Heart left ventricle (tissue), 13 donors: ENCODE data around the gene METTL18.

ENCODE experiments used
- CTCF ChIP-seq, 12 donors: fragments of 200-600 bp; sonication (generic) in 4 of 12; IDR thresholded peaks; one replicate each; pipeline versions ENCODE4 v1.5.0 to v1.8.0; 2018 to 2022; ENCODE audit warnings: antibody characterized with exemption in 12 of 12, mild to moderate bottlenecking in 5 of 12
- POLR2A ChIP-seq, 2 donors: fragments of 450-650 bp; IDR thresholded peaks; one replicate each; pipeline ENCODE4 v1.6.1; 2017; ENCODE audit warnings: antibody characterized with exemption in 2 of 2, mild to moderate bottlenecking in 2 of 2, moderate library complexity in 2 of 2
- donor health status: ischemic (EF 13 %, LVEDD 7.1; RV severe dilation, severe dysfunction).
- donor health status: DM: no; HTN: yes; CAD: no.
- donor health status: DM: no; HTN: no; CAD: no.
- donor health status: ischemic (EF 25% LVEDD 6.9; RV normal size, moderate dysfunction).
- donor health status: ischemic (EF 25% LVEDD 5.7; RV mildly dilated, moderate dysfunction).
- donor health status: ischemic (EF 35%, LVEDD 5.7; RV mildly dilated, moderate dysfunction).
- donor health status: nonischemic (EF 11% LVEDD 7.7; RV severe dilation, severe dysfunction).
- donor health status: DM: yes; HTN: yes; CAD: no.
- donor health status: PGD.
- donor health status: ischemic (EF 29% LVEDD 5.4; RV normal size, mild dysfunction).
- donor health status: nonischemic (EF 23%, LVEDD 6.1; RV moderate dilation, normal function).

GRCh38 chr1:169750041-169750440, 44.7 kb downstream of the METTL18 start:
- TF ChIP-seq CTCF (IDR thresholded peaks at IDR 0.05): no peak
- TF ChIP-seq POLR2A (IDR thresholded peaks at IDR 0.05): no peak
